Measurements from ENCODE around the gene CFAP46.

GRCh38 chr10:132989476-132990415 lies 47.4 kb upstream of the CFAP46 start:
- no peak for TF ChIP-seq MAX (IDR thresholded peaks at IDR 0.05; ENCODE audit: low read depth, low read length)
- TF ChIP-seq RELB (IDR thresholded peaks at IDR 0.05; ENCODE audit: low read depth), result no peak
- no peak for TF ChIP-seq SP1 (IDR thresholded peaks at IDR 0.05; ENCODE audit: low read depth, low read length)
- TF ChIP-seq POLR2A (IDR thresholded peaks at IDR 0.05; ENCODE audit: low read depth, low read length), result no peak
- no peak for TF ChIP-seq BCL3 (IDR thresholded peaks at IDR 0.05; ENCODE audit: borderline replicate concordance, insufficient read depth, low read depth, low read length, poor library complexity, severe bottlenecking)
- TF ChIP-seq REST (IDR thresholded peaks at IDR 0.05; ENCODE audit: low read depth, low read length), result no peak
- TF ChIP-seq EP300 (IDR thresholded peaks at IDR 0.05; ENCODE audit: borderline replicate concordance in 1 of 2, control insufficient read depth in 1 of 2, low read depth in 2 of 2, low read length in 2 of 2), result no peak
- TF ChIP-seq MYC (IDR thresholded peaks at IDR 0.05; ENCODE audit: insufficient read depth, insufficient read length, insufficient replicate concordance, low read length, severe bottlenecking), result no peak
